GM12878 (cell line): ENCODE measurements around the gene RADIL.

Source experiments
- ASH2L ChIP-seq: fragments of 300-600, 200-600 bp; sonication (generic); IDR thresholded peaks from 2 replicates; pipeline ENCODE4 v1.6.1; 2017; ENCODE audit warnings: low read depth, mild to moderate bottlenecking, borderline replicate concordance
- BHLHE40 ChIP-seq, 2 experiments: fragments of 450-650 bp in 1 of 2; IDR thresholded peaks; 2 replicates each; pipeline ENCODE4 v1.6.1; 2011 to 2017; ENCODE audit warnings: low read depth in 2 of 2, borderline replicate concordance in 1 of 2, improper control_type of control experiment in 1 of 2, low read length in 1 of 2, mild to moderate bottlenecking in 1 of 2
- CHD4 ChIP-seq: fragments of 200-600 bp; sonication (generic); IDR thresholded peaks from 2 replicates; pipeline ENCODE4 v1.6.1; 2016; ENCODE audit warnings: mild to moderate bottlenecking
- EZH2 ChIP-seq: IDR thresholded peaks from 2 replicates; pipeline ENCODE4 v1.6.1; 2012; ENCODE audit warnings: low read depth, mild to moderate bottlenecking, control low read depth, inconsistent platforms, low read length, borderline replicate concordance; ENCODE audit not compliant: control insufficient read depth
- FOXM1 ChIP-seq: IDR thresholded peaks from 2 replicates; pipeline ENCODE4 v1.6.1; 2012; ENCODE audit warnings: low read depth, mild to moderate bottlenecking, inconsistent platforms, low read length, moderate library complexity
- NR2F1 ChIP-seq: fragments of 450-650 bp; conservative IDR thresholded peaks from 2 replicates; pipeline ENCODE4 v1.6.1; 2017; ENCODE audit warnings: mild to moderate bottlenecking
- POLR2A ChIP-seq: IDR thresholded peaks from 2 replicates; pipeline ENCODE4 v1.6.1; 2011; ENCODE audit warnings: low read depth, mild to moderate bottlenecking, low read length
- SREBF1 ChIP-seq: IDR thresholded peaks from 2 replicates; pipeline ENCODE4 v1.6.1; 2012; ENCODE audit warnings: mild to moderate bottlenecking, low read length
- SUPT20H ChIP-seq: IDR thresholded peaks from 2 replicates; pipeline ENCODE4 v1.6.1; 2011; ENCODE audit warnings: low read depth, mild to moderate bottlenecking, low read length, moderate library complexity, borderline replicate concordance; ENCODE audit not compliant: control insufficient read depth
- ZNF274 ChIP-seq: IDR thresholded peaks from one replicate; pipeline ENCODE4 v1.8.0; 2011; ENCODE audit not compliant: insufficient read length, insufficient read depth
- TF ChIP-seq, protein P1 (sequence below): fragments of 450-650 bp; IDR thresholded peaks from 2 replicates; pipeline ENCODE4 v1.6.1; 2014; ENCODE audit warnings: mild to moderate bottlenecking
- TF ChIP-seq, protein P2 (sequence below), 3 experiments: IDR thresholded peaks in 2 of 3; conservative IDR thresholded peaks in 1 of 3; 2 replicates each; pipeline ENCODE4 v1.5.1; 2011; ENCODE audit warnings: low read depth in 3 of 3, low read length in 3 of 3, mild to moderate bottlenecking in 3 of 3, control low read depth in 2 of 3, moderate library complexity in 2 of 3, inconsistent platforms in 1 of 3, mixed read lengths in 1 of 3; ENCODE audit not compliant: control insufficient read depth in 2 of 3, insufficient read depth in 1 of 3; ENCODE audit errors: extremely low read depth in 1 of 3
- TF ChIP-seq, protein P3 (sequence below): IDR thresholded peaks from 2 replicates; pipeline ENCODE4 v1.6.1; 2012; ENCODE audit warnings: low read depth, low read length, improper control_type of control experiment
- TF ChIP-seq, protein P4 (sequence below): IDR thresholded peaks from 2 replicates; pipeline ENCODE4 v1.6.1; 2012; ENCODE audit warnings: mild to moderate bottlenecking, low read depth, low read length

DNA sequence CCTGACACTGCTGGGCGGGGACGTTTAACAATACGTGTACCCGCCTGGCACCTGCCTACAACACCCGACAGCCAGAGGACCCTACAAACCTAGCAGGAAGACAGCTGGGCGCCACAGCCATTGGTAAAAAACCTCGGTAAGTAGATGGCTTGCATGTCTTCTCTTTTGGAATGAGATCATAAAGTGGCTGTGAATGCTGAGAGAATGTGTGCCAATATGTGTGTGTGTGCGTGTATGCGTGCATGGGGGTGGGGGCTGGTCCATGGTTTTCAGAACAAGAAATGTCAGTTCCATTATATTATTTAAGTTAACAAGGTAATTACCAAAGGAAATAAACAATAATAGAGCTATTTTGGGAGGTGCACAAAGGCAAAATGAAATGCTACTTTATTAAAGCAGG is 60.8 kb downstream of the RADIL start:
- TF ChIP-seq, protein P1, sequence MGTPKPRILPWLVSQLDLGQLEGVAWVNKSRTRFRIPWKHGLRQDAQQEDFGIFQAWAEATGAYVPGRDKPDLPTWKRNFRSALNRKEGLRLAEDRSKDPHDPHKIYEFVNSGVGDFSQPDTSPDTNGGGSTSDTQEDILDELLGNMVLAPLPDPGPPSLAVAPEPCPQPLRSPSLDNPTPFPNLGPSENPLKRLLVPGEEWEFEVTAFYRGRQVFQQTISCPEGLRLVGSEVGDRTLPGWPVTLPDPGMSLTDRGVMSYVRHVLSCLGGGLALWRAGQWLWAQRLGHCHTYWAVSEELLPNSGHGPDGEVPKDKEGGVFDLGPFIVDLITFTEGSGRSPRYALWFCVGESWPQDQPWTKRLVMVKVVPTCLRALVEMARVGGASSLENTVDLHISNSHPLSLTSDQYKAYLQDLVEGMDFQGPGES = no peak
- TF ChIP-seq, protein P2, sequence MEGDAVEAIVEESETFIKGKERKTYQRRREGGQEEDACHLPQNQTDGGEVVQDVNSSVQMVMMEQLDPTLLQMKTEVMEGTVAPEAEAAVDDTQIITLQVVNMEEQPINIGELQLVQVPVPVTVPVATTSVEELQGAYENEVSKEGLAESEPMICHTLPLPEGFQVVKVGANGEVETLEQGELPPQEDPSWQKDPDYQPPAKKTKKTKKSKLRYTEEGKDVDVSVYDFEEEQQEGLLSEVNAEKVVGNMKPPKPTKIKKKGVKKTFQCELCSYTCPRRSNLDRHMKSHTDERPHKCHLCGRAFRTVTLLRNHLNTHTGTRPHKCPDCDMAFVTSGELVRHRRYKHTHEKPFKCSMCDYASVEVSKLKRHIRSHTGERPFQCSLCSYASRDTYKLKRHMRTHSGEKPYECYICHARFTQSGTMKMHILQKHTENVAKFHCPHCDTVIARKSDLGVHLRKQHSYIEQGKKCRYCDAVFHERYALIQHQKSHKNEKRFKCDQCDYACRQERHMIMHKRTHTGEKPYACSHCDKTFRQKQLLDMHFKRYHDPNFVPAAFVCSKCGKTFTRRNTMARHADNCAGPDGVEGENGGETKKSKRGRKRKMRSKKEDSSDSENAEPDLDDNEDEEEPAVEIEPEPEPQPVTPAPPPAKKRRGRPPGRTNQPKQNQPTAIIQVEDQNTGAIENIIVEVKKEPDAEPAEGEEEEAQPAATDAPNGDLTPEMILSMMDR (IDR thresholded peaks at IDR 0.05 in 2 of 3, conservative IDR thresholded peaks at IDR 0.05 in 1 of 3; ENCODE audit: control insufficient read depth in 2 of 3, extremely low read depth in 1 of 3, insufficient read depth in 1 of 3, low read depth in 3 of 3, low read length in 3 of 3) = no peak
- TF ChIP-seq CHD4 = no peak
- TF ChIP-seq NR2F1 = no peak
- TF ChIP-seq, protein P3, sequence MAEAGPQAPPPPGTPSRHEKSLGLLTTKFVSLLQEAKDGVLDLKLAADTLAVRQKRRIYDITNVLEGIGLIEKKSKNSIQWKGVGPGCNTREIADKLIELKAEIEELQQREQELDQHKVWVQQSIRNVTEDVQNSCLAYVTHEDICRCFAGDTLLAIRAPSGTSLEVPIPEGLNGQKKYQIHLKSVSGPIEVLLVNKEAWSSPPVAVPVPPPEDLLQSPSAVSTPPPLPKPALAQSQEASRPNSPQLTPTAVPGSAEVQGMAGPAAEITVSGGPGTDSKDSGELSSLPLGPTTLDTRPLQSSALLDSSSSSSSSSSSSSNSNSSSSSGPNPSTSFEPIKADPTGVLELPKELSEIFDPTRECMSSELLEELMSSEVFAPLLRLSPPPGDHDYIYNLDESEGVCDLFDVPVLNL = no peak
- no peak for TF ChIP-seq BHLHE40 (IDR thresholded peaks at IDR 0.05; ENCODE audit: borderline replicate concordance in 1 of 2, low read depth in 2 of 2, low read length in 1 of 2)
- TF ChIP-seq EZH2 = no peak
- TF ChIP-seq ZNF274 = no peak
- TF ChIP-seq, protein P4, sequence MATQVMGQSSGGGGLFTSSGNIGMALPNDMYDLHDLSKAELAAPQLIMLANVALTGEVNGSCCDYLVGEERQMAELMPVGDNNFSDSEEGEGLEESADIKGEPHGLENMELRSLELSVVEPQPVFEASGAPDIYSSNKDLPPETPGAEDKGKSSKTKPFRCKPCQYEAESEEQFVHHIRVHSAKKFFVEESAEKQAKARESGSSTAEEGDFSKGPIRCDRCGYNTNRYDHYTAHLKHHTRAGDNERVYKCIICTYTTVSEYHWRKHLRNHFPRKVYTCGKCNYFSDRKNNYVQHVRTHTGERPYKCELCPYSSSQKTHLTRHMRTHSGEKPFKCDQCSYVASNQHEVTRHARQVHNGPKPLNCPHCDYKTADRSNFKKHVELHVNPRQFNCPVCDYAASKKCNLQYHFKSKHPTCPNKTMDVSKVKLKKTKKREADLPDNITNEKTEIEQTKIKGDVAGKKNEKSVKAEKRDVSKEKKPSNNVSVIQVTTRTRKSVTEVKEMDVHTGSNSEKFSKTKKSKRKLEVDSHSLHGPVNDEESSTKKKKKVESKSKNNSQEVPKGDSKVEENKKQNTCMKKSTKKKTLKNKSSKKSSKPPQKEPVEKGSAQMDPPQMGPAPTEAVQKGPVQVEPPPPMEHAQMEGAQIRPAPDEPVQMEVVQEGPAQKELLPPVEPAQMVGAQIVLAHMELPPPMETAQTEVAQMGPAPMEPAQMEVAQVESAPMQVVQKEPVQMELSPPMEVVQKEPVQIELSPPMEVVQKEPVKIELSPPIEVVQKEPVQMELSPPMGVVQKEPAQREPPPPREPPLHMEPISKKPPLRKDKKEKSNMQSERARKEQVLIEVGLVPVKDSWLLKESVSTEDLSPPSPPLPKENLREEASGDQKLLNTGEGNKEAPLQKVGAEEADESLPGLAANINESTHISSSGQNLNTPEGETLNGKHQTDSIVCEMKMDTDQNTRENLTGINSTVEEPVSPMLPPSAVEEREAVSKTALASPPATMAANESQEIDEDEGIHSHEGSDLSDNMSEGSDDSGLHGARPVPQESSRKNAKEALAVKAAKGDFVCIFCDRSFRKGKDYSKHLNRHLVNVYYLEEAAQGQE = no peak
- TF ChIP-seq FOXM1 = no peak
- TF ChIP-seq POLR2A = no peak
- TF ChIP-seq SREBF1 = no peak
- TF ChIP-seq ASH2L = no peak
- no peak for TF ChIP-seq SUPT20H
